ENCODE data around the gene FRMD4A. TPM values are rescaled to one million over a fixed set of nuclear protein-coding genes. Genes with fewer than 3 reads are reported as not detected.

The FRMD4A gene
- total RNA-seq, 3 donors from 2014 or later, result 0.46 to 1.4 (median 0.76) TPM

DNA sequence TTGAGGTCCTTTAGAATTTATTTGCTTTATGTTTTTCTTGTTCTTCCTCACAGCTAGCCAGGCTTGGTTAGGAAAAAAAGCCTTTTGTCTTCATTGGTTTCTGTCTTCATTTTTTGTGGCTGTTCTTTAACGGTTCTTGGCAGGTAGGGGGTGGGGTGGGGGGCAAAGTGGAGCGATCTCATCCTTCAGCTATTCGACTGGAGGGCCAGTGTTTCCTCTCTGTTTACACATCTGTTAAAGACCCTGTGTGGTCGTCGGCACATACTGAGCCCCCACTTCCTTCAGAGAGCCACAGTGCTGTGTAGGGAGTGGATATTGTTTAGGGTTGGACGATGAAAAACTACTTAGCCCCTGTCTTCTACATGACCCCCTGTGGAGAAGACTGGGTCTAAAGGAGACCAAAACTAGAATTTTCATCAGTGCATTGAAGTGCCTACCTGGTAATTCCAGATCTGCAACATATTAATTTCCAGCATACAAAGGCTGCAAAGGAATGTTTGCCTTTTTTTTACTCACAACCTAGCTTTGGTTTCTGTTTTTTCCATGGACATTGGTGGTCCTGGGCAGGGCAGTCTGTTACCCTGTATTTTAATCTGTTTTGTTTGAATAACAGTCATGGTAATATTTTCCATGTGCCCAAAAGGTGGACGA lies 714.9 kb downstream of the FRMD4A start:
- H3K4me3 Mint-ChIP-seq, result no peak overlapping the region
- peaks cover 3% of the 10 kb centered on the region for H3K4me1 Mint-ChIP-seq (ENCODE audit: low read depth)
- H3K27me3 Mint-ChIP-seq (ENCODE audit: low read depth), result no peaks in the 10 kb centered on the region
- H3K9me3 Mint-ChIP-seq, result no peaks in the 10 kb centered on the region
- peaks cover 54% of the 10 kb centered on the region for H3K36me3 Mint-ChIP-seq (ENCODE audit: insufficient read depth)
- ATAC-seq, result no peak
- DNase-seq, result no peak

GRCh38 chr10:13614530-13615332 lies 716.0 kb downstream of the FRMD4A start:
- no peak overlapping the region for H3K4me3 Mint-ChIP-seq
- H3K27me3 Mint-ChIP-seq (ENCODE audit: low read depth), result no peaks in the 10 kb centered on the region
- H3K9me3 Mint-ChIP-seq, result no peaks in the 10 kb centered on the region
- ATAC-seq, result no peak
- peaks cover 3% of the 10 kb centered on the region for H3K4me1 Mint-ChIP-seq (ENCODE audit: low read depth)
- peaks cover 59% of the 10 kb centered on the region for H3K36me3 Mint-ChIP-seq (ENCODE audit: insufficient read depth)
- DNase-seq, result no peak

- Mint-ChIP-seq H3K36me3 (ENCODE audit: insufficient read depth) (peaks cover 60% of the 10 kb centered on the region), H3K9me3 (no peaks in the 10 kb centered on the region), H3K4me3 (no peak overlapping the region), H3K4me1 (ENCODE audit: low read depth) (peaks cover 3% of the 10 kb centered on the region), H3K27me3 (ENCODE audit: low read depth) (no peaks in the 10 kb centered on the region)
- ATAC-seq (no peak), DNase-seq (no peak)
These were observed 717.2 kb downstream of the FRMD4A start for GRCh38 chr10:13613519-13613918.

- H3K4me3 Mint-ChIP-seq, result no peak overlapping the region
- H3K36me3 Mint-ChIP-seq (ENCODE audit: insufficient read depth), result peaks cover 62% of the 10 kb centered on the region
- ATAC-seq (no peak), DNase-seq (no peak)
- H3K27me3 Mint-ChIP-seq (ENCODE audit: low read depth), result no peaks in the 10 kb centered on the region
- peaks cover 1% of the 10 kb centered on the region for H3K4me1 Mint-ChIP-seq (ENCODE audit: low read depth)
- H3K9me3 Mint-ChIP-seq, result no peaks in the 10 kb centered on the region
These were observed 717.9 kb downstream of the FRMD4A start for GRCh38 chr10:13612654-13613373.

DNA sequence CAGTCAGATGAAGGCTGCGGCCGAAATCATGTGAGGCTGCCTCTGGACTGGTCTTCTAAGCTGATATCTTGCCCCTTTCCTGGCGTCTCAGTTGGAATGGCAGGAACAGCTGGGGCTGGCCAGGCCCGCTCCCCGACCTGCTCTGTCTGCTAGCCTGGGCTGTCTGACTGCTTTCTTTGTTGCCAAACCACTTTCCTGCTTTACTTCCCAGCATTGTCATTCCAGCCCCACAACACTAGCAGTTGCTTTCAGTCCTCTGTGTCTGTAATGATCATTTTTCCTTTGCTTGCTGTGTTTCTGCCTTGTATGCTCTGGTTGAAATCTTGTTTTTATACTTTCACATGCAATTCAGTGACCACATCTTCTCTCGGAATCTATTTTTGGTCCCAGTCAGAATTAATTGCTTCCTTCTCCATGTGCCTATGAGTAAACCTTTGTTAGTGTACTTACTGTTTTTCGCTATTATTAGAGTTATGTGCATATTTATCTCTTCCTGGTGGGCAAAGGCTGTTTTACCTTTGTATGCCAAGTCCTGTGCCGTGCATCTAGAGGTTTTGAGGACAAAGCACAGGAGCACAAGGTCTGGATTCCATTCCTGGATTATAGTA lies 722.4 kb downstream of the FRMD4A start:
- no peak for ATAC-seq
- Mint-ChIP-seq H3K4me3 (no peak overlapping the region), H3K4me1 (ENCODE audit: low read depth) (no peaks in the 10 kb centered on the region), H3K9me3 (no peaks in the 10 kb centered on the region), H3K27me3 (ENCODE audit: low read depth) (no peaks in the 10 kb centered on the region), H3K36me3 (ENCODE audit: insufficient read depth) (peaks cover 51% of the 10 kb centered on the region)
- DNase-seq, result no peak

- Mint-ChIP-seq H3K4me1 (ENCODE audit: low read depth) (no peaks in the 10 kb centered on the region), H3K36me3 (ENCODE audit: insufficient read depth) (peaks cover 42% of the 10 kb centered on the region), H3K27me3 (ENCODE audit: low read depth) (no peaks in the 10 kb centered on the region), H3K4me3 (no peak overlapping the region), H3K9me3 (no peaks in the 10 kb centered on the region)
- no peak for ATAC-seq
- no peak for DNase-seq
These were observed 726.2 kb downstream of the FRMD4A start for GRCh38 chr10:13604357-13605040.

DNA sequence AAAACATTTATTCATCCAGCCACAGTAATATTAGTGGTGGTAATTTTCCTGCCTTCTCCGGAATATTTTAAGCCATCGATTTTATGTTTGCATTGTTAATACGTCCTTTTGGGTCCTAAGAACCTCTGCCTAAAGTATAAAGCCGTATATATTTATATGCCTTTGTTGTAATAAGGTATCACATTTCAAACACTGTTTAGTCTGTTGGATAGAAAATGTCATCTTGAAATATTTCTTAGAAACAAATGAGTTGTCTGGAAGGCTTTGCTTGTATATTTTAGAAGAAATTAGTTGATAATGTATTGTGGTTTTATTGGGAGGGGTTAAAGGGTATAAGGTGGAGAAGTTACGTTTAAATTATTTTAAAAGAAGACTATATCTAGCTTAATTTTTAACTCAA lies 732.8 kb downstream of the FRMD4A start:
- Mint-ChIP-seq H3K4me3 (no peak overlapping the region), H3K36me3 (ENCODE audit: insufficient read depth) (peaks cover 48% of the 10 kb centered on the region)
- ATAC-seq, result no peak

GRCh38 chr10:13594641-13595040 lies 736.1 kb downstream of the FRMD4A start:
- H3K4me3 Mint-ChIP-seq, result no peak overlapping the region
- ATAC-seq (no peak), DNase-seq (no peak)
- peaks cover 29% of the 10 kb centered on the region for H3K4me1 Mint-ChIP-seq (ENCODE audit: low read depth)
- H3K36me3 Mint-ChIP-seq (ENCODE audit: insufficient read depth), result peaks cover 50% of the 10 kb centered on the region
- no peaks in the 10 kb centered on the region for H3K9me3 Mint-ChIP-seq
- H3K27me3 Mint-ChIP-seq (ENCODE audit: low read depth), result no peaks in the 10 kb centered on the region

More for the DNA sequence above, 732.8 kb downstream of the FRMD4A start:
- Mint-ChIP-seq H3K4me1 (ENCODE audit: low read depth) (peaks cover 19% of the 10 kb centered on the region), H3K9me3 (no peaks in the 10 kb centered on the region), H3K27me3 (ENCODE audit: low read depth) (no peaks in the 10 kb centered on the region)
- DNase-seq, result no peak
